Bronchial epithelial cell (primary cell): ENCODE measurements around the gene EFNA1. TPM values are rescaled to one million over a fixed set of nuclear protein-coding genes. Genes with fewer than 3 reads are reported as not detected.
A peak's percentile ranks its signal among the peaks of the same experiment; 100 is the strongest.

Source experiments
- DNase-seq: peaks from one replicate; pipeline ENCODE4 v3.0.0-alpha.2; 2010; ENCODE audit warnings: low read depth
- FAIRE-seq: peaks from 2 replicates; lab custom pipeline; 2011; peaks lifted over from hg19 to GRCh38; lab: Jason Lieb, UNC
- H3K27me3 ChIP-seq: 2 replicates; pipeline ENCODE4 v1.5.1; 2011; ENCODE audit warnings: low read length; ENCODE audit not compliant: control insufficient read depth, insufficient read depth
- H3K36me3 ChIP-seq: 2 replicates; pipeline ENCODE4 v1.5.1; 2011; ENCODE audit warnings: low read length; ENCODE audit not compliant: control insufficient read depth, insufficient read depth
- H3K4me3 ChIP-seq: 2 replicates; pipeline ENCODE4 v1.5.1; 2011; ENCODE audit warnings: mild to moderate bottlenecking, low read depth, low read length, control low read depth
- total RNA-seq: library from RNA; depleted of rRNA; stranded (reverse); fragments of >200 nt; gene quantifications from 2 replicates; pipeline ENCODE4 v1.2.1, GENCODE V29; 2014
- TF ChIP-seq, protein P1 (sequence below): IDR thresholded peaks from 2 replicates; pipeline ENCODE4 v1.5.1; 2011; ENCODE audit warnings: mild to moderate bottlenecking, moderate library complexity, low read length, control low read depth, inconsistent platforms; ENCODE audit not compliant: insufficient read depth, severe bottlenecking

Gene EFNA1
- total RNA-seq, 1 donor from 2014 or later, result 31.9 TPM

DNA sequence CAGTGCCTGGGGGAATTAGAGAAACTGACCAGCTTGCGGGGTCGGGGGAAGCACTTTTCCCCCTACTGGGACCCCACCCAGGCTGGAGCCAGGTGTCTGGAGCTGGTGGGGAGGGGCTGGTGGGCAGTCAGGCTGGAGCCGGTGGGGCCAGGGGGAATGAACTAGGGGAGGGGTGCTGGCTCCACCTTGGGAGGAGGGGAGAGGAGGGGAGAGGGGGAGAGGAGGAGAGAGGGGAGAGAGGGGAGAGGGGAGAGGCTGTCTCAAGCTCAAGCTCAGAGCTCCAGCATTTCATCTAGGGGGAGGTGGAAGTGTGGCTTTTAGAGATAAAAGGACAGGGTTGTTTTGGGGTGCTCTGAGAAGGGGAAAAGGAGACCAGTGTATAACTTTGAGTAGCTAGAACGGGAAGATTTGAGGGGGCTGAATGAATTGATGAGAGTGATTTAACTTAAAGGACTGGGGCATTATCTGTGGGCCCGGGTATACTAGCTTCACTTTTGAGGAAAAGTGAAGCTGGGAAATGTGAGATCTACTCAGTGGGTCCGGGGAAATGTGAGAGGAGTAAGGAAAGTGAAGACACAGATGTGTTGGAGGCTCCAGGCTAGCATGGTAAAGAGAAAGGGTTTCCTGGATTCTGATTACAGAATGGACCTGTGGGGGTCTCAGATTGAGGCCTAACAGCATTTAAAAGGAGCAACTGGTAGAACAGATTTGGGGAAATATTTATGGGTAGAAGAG lies 2.8 kb downstream of the EFNA1 start:
- H3K4me3 ChIP-seq, result peak overlapping the region; percentile 96
- H3K36me3 ChIP-seq, result peaks cover 30% of the 10 kb centered on the region
- TF ChIP-seq, protein P1, sequence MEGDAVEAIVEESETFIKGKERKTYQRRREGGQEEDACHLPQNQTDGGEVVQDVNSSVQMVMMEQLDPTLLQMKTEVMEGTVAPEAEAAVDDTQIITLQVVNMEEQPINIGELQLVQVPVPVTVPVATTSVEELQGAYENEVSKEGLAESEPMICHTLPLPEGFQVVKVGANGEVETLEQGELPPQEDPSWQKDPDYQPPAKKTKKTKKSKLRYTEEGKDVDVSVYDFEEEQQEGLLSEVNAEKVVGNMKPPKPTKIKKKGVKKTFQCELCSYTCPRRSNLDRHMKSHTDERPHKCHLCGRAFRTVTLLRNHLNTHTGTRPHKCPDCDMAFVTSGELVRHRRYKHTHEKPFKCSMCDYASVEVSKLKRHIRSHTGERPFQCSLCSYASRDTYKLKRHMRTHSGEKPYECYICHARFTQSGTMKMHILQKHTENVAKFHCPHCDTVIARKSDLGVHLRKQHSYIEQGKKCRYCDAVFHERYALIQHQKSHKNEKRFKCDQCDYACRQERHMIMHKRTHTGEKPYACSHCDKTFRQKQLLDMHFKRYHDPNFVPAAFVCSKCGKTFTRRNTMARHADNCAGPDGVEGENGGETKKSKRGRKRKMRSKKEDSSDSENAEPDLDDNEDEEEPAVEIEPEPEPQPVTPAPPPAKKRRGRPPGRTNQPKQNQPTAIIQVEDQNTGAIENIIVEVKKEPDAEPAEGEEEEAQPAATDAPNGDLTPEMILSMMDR, result no peak
- no peaks in the 10 kb centered on the region for H3K27me3 ChIP-seq
- no peak for FAIRE-seq
- no peak for DNase-seq

DNA sequence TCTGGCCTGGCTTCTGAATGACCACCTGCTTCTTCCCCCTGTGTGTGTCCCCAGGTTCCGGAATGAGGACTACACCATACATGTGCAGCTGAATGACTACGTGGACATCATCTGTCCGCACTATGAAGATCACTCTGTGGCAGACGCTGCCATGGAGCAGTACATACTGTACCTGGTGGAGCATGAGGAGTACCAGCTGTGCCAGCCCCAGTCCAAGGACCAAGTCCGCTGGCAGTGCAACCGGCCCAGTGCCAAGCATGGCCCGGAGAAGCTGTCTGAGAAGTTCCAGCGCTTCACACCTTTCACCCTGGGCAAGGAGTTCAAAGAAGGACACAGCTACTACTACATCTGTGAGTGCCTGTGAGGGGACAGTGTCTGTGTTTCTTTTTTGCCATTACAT lies 3.6 kb downstream of the EFNA1 start:
- H3K4me3 ChIP-seq, result no peak overlapping the region
- FAIRE-seq, result no peak
- no peaks in the 10 kb centered on the region for H3K27me3 ChIP-seq
- TF ChIP-seq, protein P1, result no peak
- peaks cover 30% of the 10 kb centered on the region for H3K36me3 ChIP-seq
- no peak for DNase-seq

DNA sequence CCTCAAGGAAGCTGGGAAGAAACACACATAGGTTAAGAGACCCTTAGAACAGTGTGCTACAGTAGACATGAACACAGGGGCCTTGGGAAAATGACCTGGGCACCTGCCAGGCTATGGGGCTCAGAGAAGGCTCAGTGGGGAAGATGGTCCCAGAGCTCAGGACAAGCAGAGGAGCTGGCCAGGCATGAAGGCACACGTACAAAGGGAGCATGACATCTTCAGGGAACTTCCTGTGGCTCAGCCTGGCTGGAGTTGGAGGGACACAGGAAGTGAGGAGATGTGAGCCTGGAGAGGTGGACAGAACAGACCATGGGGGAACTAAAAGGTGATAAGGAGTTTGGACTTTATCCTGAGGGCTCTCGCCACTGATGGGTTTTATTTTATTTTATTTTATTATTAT lies 4.2 kb downstream of the EFNA1 start:
- DNase-seq (peak; percentile 28), FAIRE-seq (no peak)
- no peaks in the 10 kb centered on the region for H3K27me3 ChIP-seq
- H3K4me3 ChIP-seq, result no peak overlapping the region
- peaks cover 30% of the 10 kb centered on the region for H3K36me3 ChIP-seq
- TF ChIP-seq, protein P1, result no peak

DNA sequence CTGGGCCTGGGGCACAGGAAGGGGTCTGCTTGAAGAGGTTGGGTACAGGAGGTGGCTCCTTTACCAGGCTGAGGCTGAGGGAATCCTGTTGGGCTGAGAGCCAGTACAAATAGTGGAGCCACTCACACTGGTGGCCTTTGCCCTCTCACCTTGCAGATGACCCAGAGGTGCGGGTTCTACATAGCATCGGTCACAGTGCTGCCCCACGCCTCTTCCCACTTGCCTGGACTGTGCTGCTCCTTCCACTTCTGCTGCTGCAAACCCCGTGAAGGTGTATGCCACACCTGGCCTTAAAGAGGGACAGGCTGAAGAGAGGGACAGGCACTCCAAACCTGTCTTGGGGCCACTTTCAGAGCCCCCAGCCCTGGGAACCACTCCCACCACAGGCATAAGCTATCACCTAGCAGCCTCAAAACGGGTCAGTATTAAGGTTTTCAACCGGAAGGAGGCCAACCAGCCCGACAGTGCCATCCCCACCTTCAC lies 6.2 kb downstream of the EFNA1 start:
- TF ChIP-seq, protein P1, result no peak

DNA sequence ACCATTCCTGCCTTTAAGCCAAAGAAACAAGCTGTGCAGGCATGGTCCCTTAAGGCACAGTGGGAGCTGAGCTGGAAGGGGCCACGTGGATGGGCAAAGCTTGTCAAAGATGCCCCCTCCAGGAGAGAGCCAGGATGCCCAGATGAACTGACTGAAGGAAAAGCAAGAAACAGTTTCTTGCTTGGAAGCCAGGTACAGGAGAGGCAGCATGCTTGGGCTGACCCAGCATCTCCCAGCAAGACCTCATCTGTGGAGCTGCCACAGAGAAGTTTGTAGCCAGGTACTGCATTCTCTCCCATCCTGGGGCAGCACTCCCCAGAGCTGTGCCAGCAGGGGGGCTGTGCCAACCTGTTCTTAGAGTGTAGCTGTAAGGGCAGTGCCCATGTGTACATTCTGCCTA lies 6.6 kb downstream of the EFNA1 start:
- FAIRE-seq, result no peak
- H3K36me3 ChIP-seq, result peaks cover 28% of the 10 kb centered on the region
- H3K4me3 ChIP-seq, result no peak overlapping the region
- H3K27me3 ChIP-seq, result no peaks in the 10 kb centered on the region
- DNase-seq, result no peak
- TF ChIP-seq, protein P1, result peak; percentile 2

More for the DNA sequence above, 6.2 kb downstream of the EFNA1 start:
- Histone ChIP-seq H3K4me3 (no peak overlapping the region), H3K27me3 (no peaks in the 10 kb centered on the region), H3K36me3 (peaks cover 30% of the 10 kb centered on the region)
- no peak for FAIRE-seq
- no peak for DNase-seq
